Measurements from ENCODE around the gene TMEM132D.

- TF ChIP-seq CTCF (IDR thresholded peaks at IDR 0.05; ENCODE audit: control extremely low read depth in 1 of 3, insufficient read depth in 1 of 3, low read depth in 1 of 3, low read length in 3 of 3), result no peak
- no peak for TF ChIP-seq GABPA (IDR thresholded peaks at IDR 0.05; ENCODE audit: borderline replicate concordance, insufficient read depth, low read length)
- TF ChIP-seq POLR2A (IDR thresholded peaks at IDR 0.05; ENCODE audit: control extremely low read depth in 1 of 2, low read depth in 2 of 2, low read length in 2 of 2), result no peak
- TF ChIP-seq SP2 (IDR thresholded peaks at IDR 0.05; ENCODE audit: low read length), result no peak
- TF ChIP-seq CREB1 (IDR thresholded peaks at IDR 0.05), result no peak
- TF ChIP-seq MAX (IDR thresholded peaks at IDR 0.05), result no peak
- TF ChIP-seq TEAD4 (IDR thresholded peaks at IDR 0.05; ENCODE audit: low read depth, low read length), result no peak
- no peak for TF ChIP-seq RAD21 (IDR thresholded peaks at IDR 0.05 in 1 of 2, conservative IDR thresholded peaks at IDR 0.05 in 1 of 2; ENCODE audit: low read depth in 2 of 2, low read length in 2 of 2)
- no peak for TF ChIP-seq CHD2 (IDR thresholded peaks at IDR 0.05; ENCODE audit: low read length)
- no peak for TF ChIP-seq NANOG (IDR thresholded peaks at IDR 0.05; ENCODE audit: insufficient read depth, low read depth, low read length, poor library complexity, severe bottlenecking)
Observed at GRCh38 chr12:129211862-129212630, 691.8 kb downstream of the TMEM132D start.

Data from H1 (cell line).